WTC11 (cell line): Measurements from ENCODE around the gene FGF5.

Source experiments
- CDX4 ChIP-seq: fragments of 250-450 bp; sonication (Bioruptor Pico); IDR thresholded peaks from 2 replicates; pipeline ENCODE4 v1.9.0; 2021; ENCODE audit warnings: moderate library complexity, mild to moderate bottlenecking, inconsistent platforms, borderline replicate concordance
- CTCF ChIP-seq: fragments of 200-600 bp; IDR thresholded peaks from 2 replicates; pipeline ENCODE4 v1.8.0; 2022; ENCODE audit warnings: antibody characterized with exemption
- E2F4 ChIP-seq: sonication (generic); formaldehyde crosslinking; IDR thresholded peaks from 2 replicates; pipeline ENCODE4 v1.8.1; 2022; ENCODE audit warnings: low read depth, mild to moderate bottlenecking, moderate library complexity, missing genetic modification reagents, borderline replicate concordance
- JUN ChIP-seq: sonication (generic); formaldehyde crosslinking; IDR thresholded peaks from 2 replicates; pipeline ENCODE4 v1.8.0; 2023; ENCODE audit warnings: mild to moderate bottlenecking, missing genetic modification reagents
- SMAD4 ChIP-seq: sonication (generic); formaldehyde crosslinking; IDR thresholded peaks from 2 replicates; pipeline ENCODE4 v1.8.0; 2022; ENCODE audit warnings: mild to moderate bottlenecking, missing genetic modification reagents
- TF ChIP-seq, protein P1 (sequence below): sonication (generic); formaldehyde crosslinking; IDR thresholded peaks from 2 replicates; pipeline ENCODE4 v1.8.0; 2022; ENCODE audit warnings: mild to moderate bottlenecking, missing genetic modification reagents
- TF ChIP-seq, protein P2 (sequence below): sonication (generic); formaldehyde crosslinking; conservative IDR thresholded peaks from 2 replicates; pipeline ENCODE4 v1.8.1; 2023; ENCODE audit warnings: mild to moderate bottlenecking, low read depth, missing genetic modification reagents, moderate library complexity

- TF ChIP-seq, protein P1, sequence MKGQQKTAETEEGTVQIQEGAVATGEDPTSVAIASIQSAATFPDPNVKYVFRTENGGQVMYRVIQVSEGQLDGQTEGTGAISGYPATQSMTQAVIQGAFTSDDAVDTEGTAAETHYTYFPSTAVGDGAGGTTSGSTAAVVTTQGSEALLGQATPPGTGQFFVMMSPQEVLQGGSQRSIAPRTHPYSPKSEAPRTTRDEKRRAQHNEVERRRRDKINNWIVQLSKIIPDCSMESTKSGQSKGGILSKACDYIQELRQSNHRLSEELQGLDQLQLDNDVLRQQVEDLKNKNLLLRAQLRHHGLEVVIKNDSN (CRISPR knock-in tag), result no peak
- no peak for TF ChIP-seq SMAD4
- no peak for TF ChIP-seq CTCF
- no peak for TF ChIP-seq E2F4 (CRISPR knock-in tag)
- no peak for TF ChIP-seq JUN (CRISPR knock-in tag)
- TF ChIP-seq, protein P2, sequence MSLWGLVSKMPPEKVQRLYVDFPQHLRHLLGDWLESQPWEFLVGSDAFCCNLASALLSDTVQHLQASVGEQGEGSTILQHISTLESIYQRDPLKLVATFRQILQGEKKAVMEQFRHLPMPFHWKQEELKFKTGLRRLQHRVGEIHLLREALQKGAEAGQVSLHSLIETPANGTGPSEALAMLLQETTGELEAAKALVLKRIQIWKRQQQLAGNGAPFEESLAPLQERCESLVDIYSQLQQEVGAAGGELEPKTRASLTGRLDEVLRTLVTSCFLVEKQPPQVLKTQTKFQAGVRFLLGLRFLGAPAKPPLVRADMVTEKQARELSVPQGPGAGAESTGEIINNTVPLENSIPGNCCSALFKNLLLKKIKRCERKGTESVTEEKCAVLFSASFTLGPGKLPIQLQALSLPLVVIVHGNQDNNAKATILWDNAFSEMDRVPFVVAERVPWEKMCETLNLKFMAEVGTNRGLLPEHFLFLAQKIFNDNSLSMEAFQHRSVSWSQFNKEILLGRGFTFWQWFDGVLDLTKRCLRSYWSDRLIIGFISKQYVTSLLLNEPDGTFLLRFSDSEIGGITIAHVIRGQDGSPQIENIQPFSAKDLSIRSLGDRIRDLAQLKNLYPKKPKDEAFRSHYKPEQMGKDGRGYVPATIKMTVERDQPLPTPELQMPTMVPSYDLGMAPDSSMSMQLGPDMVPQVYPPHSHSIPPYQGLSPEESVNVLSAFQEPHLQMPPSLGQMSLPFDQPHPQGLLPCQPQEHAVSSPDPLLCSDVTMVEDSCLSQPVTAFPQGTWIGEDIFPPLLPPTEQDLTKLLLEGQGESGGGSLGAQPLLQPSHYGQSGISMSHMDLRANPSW (CRISPR knock-in tag), result no peak
- no peak for TF ChIP-seq CDX4 (CRISPR knock-in tag)
Measured at GRCh38 chr4:80255329-80256095, 11.0 kb upstream of the FGF5 start.
